HepG2 (cell line): ENCODE measurements around the gene C10orf143. TPM values are rescaled to one million over a fixed set of nuclear protein-coding genes. Genes with fewer than 3 reads are reported as not detected.

Source experiments
- ATAC-seq: fragments of 200-7000 bp; cut with Tn5 transposase; 3 replicates; pipeline ENCODE4 v1.9.1; 2020; ENCODE audit warnings: mild to moderate bottlenecking, moderate library complexity
- BruUV-seq: library from RNA; stranded (reverse); fragments of 400-500 nt; replicated peaks from 2 replicates; lab custom pipeline; 2021; lab: Mats Ljungman, UMichigan
- CTCF ChIA-PET: fragments of 300-600 bp; formaldehyde crosslinking; extraction: SDS; loops from one replicate; lab custom pipeline; 2021; ENCODE audit warnings: low total read pairs, inconsistent platforms, low intra/inter-chr PET ratio; lab: Yijun Ruan, JAX
- POLR2A ChIA-PET: fragments of 350-600 bp; sonication (Branson Sonifier 250); formaldehyde crosslinking; loops from one replicate; lab custom pipeline; 2020; ENCODE audit warnings: antibody characterized with exemption, inconsistent platforms; lab: Yijun Ruan, JAX
- DNase-seq: peaks from one replicate; pipeline ENCODE4 v3.0.0-alpha.2; 2015; ENCODE audit warnings: low spot score
- FAIRE-seq: peaks from 3 replicates; lab custom pipeline; 2011; peaks lifted over from hg19 to GRCh38; lab: Jason Lieb, UNC
- H2AFZ ChIP-seq: one replicate; pipeline ENCODE4 v1.6.1; 2011; ENCODE audit warnings: low read length, inconsistent platforms
- H3K27ac ChIP-seq: fragments of 300-600 bp; 3 replicates; pipeline ENCODE4 v1.8.0; 2011; ENCODE audit warnings: mixed run types, mild to moderate bottlenecking, mixed read lengths, low read length, inconsistent platforms; ENCODE audit not compliant: insufficient read depth; ENCODE audit errors: extremely low read length
- H3K27me3 ChIP-seq, 2 experiments: fragments of 200-600 bp in 1 of 2; 2 replicates in 1 of 2; 3 replicates in 1 of 2; pipeline versions ENCODE4 v1.6.0 to v1.8.0; 2011; ENCODE audit warnings: low read length in 2 of 2, mild to moderate bottlenecking in 2 of 2, moderate library complexity in 2 of 2, inconsistent platforms in 1 of 2; ENCODE audit not compliant: insufficient read depth in 2 of 2, control insufficient read depth in 1 of 2
- H3K36me3 ChIP-seq, 2 experiments: fragments of 200-600 bp in 1 of 2; replicated peaks in 1 of 2; 2 replicates in 1 of 2; 3 replicates in 1 of 2; pipeline versions ENCODE4 v1.5.1 to v1.8.0; 2011; ENCODE audit warnings: low read length in 2 of 2, inconsistent platforms in 1 of 2; ENCODE audit not compliant: insufficient read depth in 2 of 2, control insufficient read depth in 1 of 2
- H3K4me1 ChIP-seq: 2 replicates; pipeline ENCODE4 v1.5.1; 2012; ENCODE audit warnings: low read length, inconsistent platforms; ENCODE audit not compliant: insufficient read depth
- H3K4me2 ChIP-seq: 2 replicates; pipeline ENCODE4 v1.6.0; 2011; ENCODE audit warnings: low read depth, low read length, inconsistent platforms
- H3K4me3 ChIP-seq, 3 experiments: fragments of 200-600 bp in 1 of 3; sonication (generic), shearing (Covaris generic) in 1 of 3; replicated peaks in 1 of 3; 2 replicates each; pipeline ENCODE4 v1.5.1; 2011 to 2016; ENCODE audit warnings: low read length in 3 of 3, inconsistent platforms in 2 of 3, low read depth in 2 of 3, mild to moderate bottlenecking in 2 of 3, control low read depth in 1 of 3, mixed read lengths in 1 of 3; ENCODE audit not compliant: insufficient read depth in 1 of 3
- H3K79me2 ChIP-seq: one replicate; pipeline ENCODE4 v1.6.1; 2011; ENCODE audit warnings: low read length, inconsistent platforms; ENCODE audit not compliant: insufficient read depth
- H3K9ac ChIP-seq: 2 replicates; pipeline ENCODE4 v1.6.0; 2011; ENCODE audit warnings: mild to moderate bottlenecking, low read depth, low read length, inconsistent platforms; ENCODE audit not compliant: insufficient read depth
- H3K9me3 ChIP-seq: 2 replicates; pipeline ENCODE4 v1.5.1; 2012; ENCODE audit warnings: mild to moderate bottlenecking, low read length
- H4K20me1 ChIP-seq: 2 replicates; pipeline ENCODE4 v1.6.0; 2011; ENCODE audit warnings: inconsistent platforms, mild to moderate bottlenecking, low read length, moderate library complexity; ENCODE audit not compliant: insufficient read depth
- FOSL1 ChIP-seq: sonication (generic); formaldehyde crosslinking; IDR thresholded peaks from 2 replicates; pipeline ENCODE4 v1.9.0; 2021; ENCODE audit warnings: missing genetic modification reagents, borderline replicate concordance
- HMGXB4 ChIP-seq, 2 experiments: sonication (generic) in 1 of 2; formaldehyde crosslinking in 1 of 2; IDR thresholded peaks; 2 replicates each; pipeline versions ENCODE4 v1.4.0 to v1.6.1; 2018 to 2020; ENCODE audit warnings: missing genetic modification reagents in 2 of 2, borderline replicate concordance in 1 of 2, low read depth in 1 of 2, mild to moderate bottlenecking in 1 of 2, missing biosample characterization in 1 of 2
- KDM2A ChIP-seq: sonication (generic); formaldehyde crosslinking; IDR thresholded peaks from 2 replicates; pipeline ENCODE4 v1.4.0; 2020; ENCODE audit warnings: low read depth, missing genetic modification reagents, borderline replicate concordance
- POLR2AphosphoS5 ChIP-seq: IDR thresholded peaks from 2 replicates; pipeline ENCODE4 v1.6.1; 2012; ENCODE audit warnings: low read depth, low read length
- RCOR2 ChIP-seq: IDR thresholded peaks from 2 replicates; pipeline ENCODE4 v1.6.1; 2016; ENCODE audit warnings: missing biosample characterization, missing genetic modification reagents
- ZNF142 ChIP-seq: sonication (generic); formaldehyde crosslinking; IDR thresholded peaks from 2 replicates; pipeline ENCODE4 v1.4.0; 2020; ENCODE audit warnings: missing genetic modification reagents
- ZNF282 ChIP-seq: fragments of 450-650 bp; IDR thresholded peaks from 2 replicates; pipeline ENCODE4 v1.6.1; 2018; ENCODE audit not compliant: partially characterized antibody
- ZNF558 ChIP-seq: sonication (generic); formaldehyde crosslinking; IDR thresholded peaks from 2 replicates; pipeline ENCODE4 v1.9.0; 2022; ENCODE audit warnings: mild to moderate bottlenecking, missing genetic modification reagents, borderline replicate concordance
- WGBS: methylation state at CpG from one replicate; pipeline ENCODE4 v1.1.6; 2017; ENCODE audit warnings: low lambda C conversion rate; 5-methylcytosine and 5-hydroxymethylcytosine counted together
- in situ Hi-C: cut with HindIII; loops from 2 replicates; pipeline ENCODE4 v1.10.0; 2017; ENCODE audit warnings: low pct_unique_long_range_greater_than_20kb; ENCODE audit not compliant: extremely low pct_ligation_motif_present
- intact Hi-C: fragments of 100-400 bp; cut with micrococcal nuclease; formaldehyde crosslinking; loops from one replicate; pipeline ENCODE4 v1.10.0; 2022; ENCODE audit not compliant: unreplicated experiment
- polyA plus RNA-seq, 8 experiments: library from polyadenylated mRNA; depleted of rRNA in 3 of 8; stranded (reverse) in 7 of 8; unstranded in 1 of 8; fragments of >200 nt; fragmentation: Illumina TruSeq in 4 of 8; extraction: Trizol in 4 of 8; gene quantifications; 2 replicates each; pipeline versions ENCODE4 v1.2.1 to v1.2.3, GENCODE V29; 2011 to 2016; ENCODE audit warnings: low read depth in 4 of 8, missing spikeins in 1 of 8, mixed read lengths in 1 of 8; ENCODE audit not compliant: insufficient read depth in 1 of 8
- total RNA-seq, 5 experiments: library from RNA; depleted of rRNA; stranded (reverse); fragments of >200 nt; fragmentation: Illumina TruSeq; extraction: Trizol; gene quantifications; 2 replicates each; pipeline ENCODE4 v1.2.3, GENCODE V29; 2016; ENCODE audit warnings: low read depth in 1 of 5

Gene C10orf143
- total and polyA plus RNA-seq, 2 of the 13 experiments (the other 11 are each of a cell fraction or from before 2014, with no cell fraction given): 0.21 to 0.91 TPM

GRCh38 chr10:130108934-130109604, 1.6 kb downstream of the C10orf143 start:
- BruUV-seq: no TSS peak
- POLR2A ChIA-PET: interaction anchor here (1.2 to 4.0 kb wide), 4 partner anchors 22 to 34 kb away, joined by 3 to 221 read pairs (median 9); partner anchors contain the start of gene GLRX3

More at GRCh38 chr10:130108934-130109604, 1.6 kb downstream of the C10orf143 start:
- FAIRE-seq (no peak), DNase-seq (no peak), ATAC-seq (no peak)
- Histone ChIP-seq H4K20me1 (peaks cover 5% of the 10 kb centered on the region; the same call in 1 of the 2 replicates), H2AFZ (no peak overlapping the region), H3K36me3 (no peaks in the 10 kb centered on the region), H3K27ac (no peak overlapping the region), H3K79me2 (peaks cover 10% of the 10 kb centered on the region), H3K27me3 (peaks cover 0 to 4% of the 10 kb centered on the region in 2 experiments; a peak in 1 of 5 replicates), H3K9ac (peak overlapping the region; percentile 94; the same call in 1 of the 2 replicates), H3K4me2 (peak overlapping the region; percentile 100), H3K4me1 (peaks cover 23% of the 10 kb centered on the region), H3K9me3 (no peaks in the 10 kb centered on the region), H3K4me3 (peak overlapping the region in 2 of 3 experiments; percentile 73 to 93; a peak in 4 of 6 replicates)
- intact Hi-C loops: no loop called here
- CTCF ChIA-PET: interaction anchor here (1.2 to 1.4 kb wide), 2 partner anchors 18 to 71 kb away, joined by 3 to 4 read pairs; no protein-coding TSS in a partner anchor
- WGBS: 63% methylated on average over 6 of the region's 6 CpGs
- 0 out of 2 replicates have a peak, but pooled peaks have one; percentile 16 for TF ChIP-seq ZNF558 (CRISPR knock-in tag)
- no peak for TF ChIP-seq HMGXB4 (CRISPR knock-in tag; IDR thresholded peaks at IDR 0.05; ENCODE audit: borderline replicate concordance in 1 of 2, low read depth in 1 of 2)
- 0 out of 2 replicates have a peak, but pooled peaks have one; percentile 22 for TF ChIP-seq POLR2AphosphoS5
- TF ChIP-seq ZNF282: no peak
- no peak for TF ChIP-seq FOSL1 (CRISPR knock-in tag)
- TF ChIP-seq KDM2A (CRISPR knock-in tag): no peak
- TF ChIP-seq ZNF142 (CRISPR knock-in tag): no peak
- TF ChIP-seq RCOR2 (CRISPR knock-in tag): no peak
- in situ Hi-C loops: no loop called here
